GM18520 (cell line): ENCODE data around the gene PMEPA1.

Source experiments
- ATAC-seq: cut with Tn5 transposase; IDR thresholded peaks from one replicate; pipeline ENCODE4 v1.9.1; 2021; ENCODE audit not compliant: unreplicated experiment

The PMEPA1 gene

DNA sequence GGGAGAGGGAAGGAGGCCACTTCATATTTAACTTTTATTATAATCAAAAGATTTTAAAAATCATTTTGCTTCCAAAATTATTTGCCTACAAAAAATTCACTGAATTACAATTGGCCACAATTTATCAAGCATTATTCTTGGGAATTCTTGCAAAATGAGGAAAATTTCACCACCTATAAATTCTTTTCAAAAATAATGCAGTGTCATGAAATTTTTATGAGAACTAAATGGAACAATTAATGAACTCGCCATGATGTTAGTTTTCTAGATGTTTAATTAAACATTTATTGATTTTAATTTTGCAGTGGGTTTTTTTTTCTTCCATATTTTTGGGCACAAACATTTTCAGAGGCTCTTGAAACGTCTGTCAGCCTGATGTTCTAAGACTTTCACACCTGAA, 83.8 kb downstream of the PMEPA1 start:
- no peak for ATAC-seq

DNA sequence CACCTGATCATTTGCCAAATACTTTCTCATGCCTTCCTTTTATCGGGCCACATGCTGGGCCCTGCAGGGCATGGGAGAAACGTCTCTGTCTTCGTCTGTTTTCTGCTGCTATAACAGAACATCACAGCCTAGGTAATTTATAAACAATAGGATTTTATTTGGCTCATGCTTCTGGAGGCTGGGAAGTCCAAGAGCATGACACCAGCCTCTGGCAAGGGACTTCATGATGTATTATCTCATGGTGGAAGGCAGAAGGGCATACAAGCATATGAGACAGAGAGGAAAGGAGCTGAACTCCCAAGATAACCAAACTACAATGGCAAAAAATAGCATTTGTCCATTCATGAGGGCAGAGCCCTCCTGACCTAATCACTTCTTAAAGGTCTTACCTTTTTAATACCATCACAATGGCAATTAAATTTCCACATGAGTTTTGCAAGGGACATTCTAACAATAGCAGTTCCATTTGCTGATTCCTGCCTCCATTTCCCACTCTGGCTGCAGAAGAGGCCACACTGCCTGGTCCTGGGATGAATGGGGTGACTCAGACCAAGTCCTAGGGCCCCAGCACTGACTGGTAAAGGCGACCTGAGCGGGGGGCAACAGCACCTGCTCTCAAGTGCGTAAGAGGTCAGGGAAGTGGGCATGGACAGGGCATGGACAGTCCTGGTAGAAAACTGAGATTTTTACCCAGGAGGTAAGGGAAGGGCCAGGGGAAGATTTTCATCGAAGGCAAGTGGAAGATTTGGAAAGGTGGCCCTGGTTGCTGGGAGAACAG, 84.4 kb downstream of the PMEPA1 start:
- ATAC-seq, result no peak

GRCh38 chr20:57624124-57624523, 85.7 kb downstream of the PMEPA1 start:
- no peak for ATAC-seq

DNA sequence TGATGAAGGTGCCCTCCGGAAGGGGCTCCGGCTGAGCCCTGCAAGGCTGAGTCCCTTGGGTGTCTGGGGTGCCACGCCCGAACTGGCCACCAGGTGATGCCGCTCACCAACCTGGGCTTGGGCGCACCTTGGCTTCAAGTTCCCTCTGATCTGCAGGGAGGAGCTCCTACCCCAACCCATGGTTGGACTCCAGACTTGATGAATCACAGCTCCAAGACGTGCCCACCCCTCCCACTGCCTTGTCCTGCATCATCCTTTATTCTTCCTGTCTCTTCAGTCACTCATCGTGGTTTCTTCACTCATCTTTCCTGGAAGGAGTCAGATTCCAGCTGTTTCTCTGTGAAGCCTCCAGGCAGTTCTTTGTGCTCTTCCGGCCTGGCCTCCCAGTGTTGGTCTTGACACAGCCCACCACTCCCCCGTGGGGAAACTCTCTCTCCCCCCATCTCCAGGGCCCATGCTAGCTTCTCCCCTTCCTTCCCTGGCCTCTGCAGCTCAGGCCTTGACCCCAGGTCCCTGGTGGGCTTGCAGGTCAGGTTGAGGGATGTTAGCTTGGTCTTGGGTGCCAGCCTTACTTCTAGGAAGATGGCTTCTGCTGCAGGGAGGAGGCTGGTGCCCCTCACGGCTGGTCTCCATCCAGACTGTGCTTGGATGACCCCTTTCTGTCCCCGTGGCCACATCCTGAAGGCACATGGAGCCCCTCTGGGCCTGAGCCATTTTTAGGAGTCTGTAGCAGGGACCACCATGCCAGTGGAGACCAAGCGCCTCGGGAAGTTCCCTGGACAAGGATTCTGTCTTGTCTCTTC, 87.0 kb downstream of the PMEPA1 start:
- ATAC-seq, result no peak

DNA sequence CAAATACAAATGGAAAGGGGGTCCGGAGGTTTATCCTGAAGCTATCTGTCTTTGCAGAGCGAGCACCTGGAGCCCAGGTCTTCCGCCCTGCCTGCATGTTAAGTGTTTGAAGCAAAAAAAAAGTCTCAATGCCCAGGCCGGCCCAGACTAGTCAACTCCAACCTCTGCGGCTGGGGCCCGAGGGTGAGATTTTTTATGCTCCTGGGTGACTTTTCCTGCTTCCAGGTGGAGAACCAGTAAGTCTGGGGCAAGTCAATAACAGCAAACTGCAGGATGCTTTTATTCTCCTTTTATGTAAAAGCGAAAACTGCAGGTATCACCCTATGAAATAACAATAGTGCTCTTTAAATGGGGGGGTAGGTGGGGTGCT, 87.6 kb downstream of the PMEPA1 start:
- ATAC-seq, result no peak

- ATAC-seq, result no peak
Measured at GRCh38 chr20:57621421-57622200, 88.2 kb downstream of the PMEPA1 start.

DNA sequence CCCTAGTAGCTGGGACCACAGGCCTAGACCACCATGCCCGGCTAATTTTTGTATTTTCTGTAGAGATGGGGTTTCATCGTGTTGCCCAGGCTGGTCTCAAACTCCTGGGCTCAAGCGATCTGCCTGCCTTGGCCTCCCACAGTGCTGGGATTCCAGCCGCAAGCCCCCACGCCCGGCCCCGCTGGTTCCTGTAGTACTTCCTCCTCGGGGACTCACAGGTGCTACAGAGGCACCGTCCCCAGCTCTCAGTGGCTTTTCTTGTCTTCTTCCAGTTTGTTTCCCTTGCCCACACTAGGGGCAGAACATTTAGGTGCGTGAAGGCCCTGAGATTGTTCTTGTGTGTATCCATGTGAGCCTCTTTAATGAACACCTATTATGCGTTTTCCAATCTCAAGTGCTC, 88.8 kb downstream of the PMEPA1 start:
- no peak for ATAC-seq

DNA sequence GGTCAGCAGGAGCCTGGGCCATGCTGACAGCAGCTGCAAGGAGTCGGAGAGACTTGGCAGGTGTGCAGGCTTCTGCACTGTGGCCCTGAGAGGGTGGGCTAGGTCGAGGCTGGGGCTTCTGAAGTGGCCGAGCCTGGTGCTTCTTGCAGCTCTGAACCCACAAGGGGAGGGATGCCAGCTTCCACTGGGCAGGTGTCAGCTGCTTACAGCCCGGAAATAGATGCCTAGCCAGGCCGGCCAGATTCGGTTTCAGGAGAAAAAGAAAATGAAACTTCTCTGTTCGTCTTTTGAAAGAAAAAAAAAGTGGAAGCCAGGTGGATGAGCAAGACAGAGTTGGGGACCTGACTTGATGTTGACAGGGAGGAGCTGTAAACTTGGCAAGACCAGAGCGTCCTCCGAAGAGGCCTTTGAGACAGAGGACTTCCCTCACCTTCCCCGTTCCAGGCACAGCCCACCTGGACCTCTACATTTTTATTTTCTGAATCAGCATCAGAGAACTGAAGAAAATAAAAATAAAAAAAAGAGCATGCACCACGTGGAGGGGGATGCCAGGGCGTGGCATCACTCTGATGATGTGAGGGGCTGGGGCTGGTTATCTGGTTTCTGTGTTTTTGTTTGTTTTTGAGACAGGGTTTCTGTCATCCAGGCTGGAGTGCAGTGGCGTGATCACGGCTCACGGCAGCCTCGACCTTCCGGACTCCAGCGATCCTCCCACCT, 89.4 kb downstream of the PMEPA1 start, which contains the start of gene ZBP1:
TSS of gene ZBP1 (minus strand) at position 153 of the 717 bp plus-strand sequence. CDS start at position 22, 131 bp downstream.
- peak; percentile 40 for ATAC-seq

DNA sequence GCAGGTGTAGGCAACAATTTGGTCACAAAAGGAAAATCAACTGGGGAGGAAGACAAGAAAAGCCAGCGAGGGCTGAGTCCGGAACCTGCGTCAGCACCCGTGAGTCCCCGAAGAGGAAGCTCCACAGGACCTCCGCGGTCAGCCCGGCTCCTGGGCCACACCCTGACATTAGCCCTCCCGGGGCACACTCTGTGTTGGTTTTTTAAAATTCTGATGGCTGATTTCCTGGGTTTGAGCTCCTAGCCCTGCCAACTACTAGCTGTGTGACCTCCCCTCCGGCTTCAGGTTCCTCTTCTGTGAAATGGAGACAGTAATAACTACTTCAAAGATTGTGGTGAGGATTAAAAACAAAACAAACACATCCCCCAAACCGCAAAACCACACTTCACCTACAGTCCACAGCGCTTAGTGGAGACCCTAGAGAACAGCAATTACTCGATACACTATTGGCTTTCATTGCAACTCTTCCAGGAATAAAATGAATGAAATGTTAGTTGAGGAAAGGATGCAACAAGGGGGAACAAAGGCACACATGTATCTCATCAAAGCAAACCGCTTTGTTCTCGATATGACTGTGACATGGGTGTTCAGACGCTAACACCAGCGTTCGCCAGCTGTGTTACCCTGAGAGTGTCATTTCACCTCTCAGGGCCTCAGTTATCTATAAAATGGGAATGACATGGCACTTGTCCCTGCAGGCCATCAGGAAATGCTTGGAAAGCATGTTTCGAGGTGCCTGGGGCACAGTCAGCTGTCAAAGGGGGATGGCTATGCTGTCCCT, 90.6 kb downstream of the PMEPA1 start:
- peak; percentile 42 for ATAC-seq

DNA sequence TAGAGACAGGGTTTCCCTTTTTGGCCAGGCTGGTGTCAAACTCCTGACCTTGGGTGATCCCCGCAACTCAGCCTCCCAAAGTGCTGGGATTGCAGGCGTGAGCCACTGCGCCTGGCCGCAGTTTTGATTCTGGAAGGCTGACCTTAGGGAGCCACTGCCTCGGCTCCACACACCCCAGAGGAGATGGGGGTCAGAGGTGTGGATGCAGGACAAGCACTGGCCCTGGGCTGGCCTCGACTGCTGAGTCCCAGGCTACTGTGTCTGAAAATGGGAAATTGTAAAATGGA, 91.1 kb downstream of the PMEPA1 start:
- no peak for ATAC-seq

- no peak for ATAC-seq
Measured at GRCh38 chr20:57618091-57618763, 91.6 kb downstream of the PMEPA1 start.

DNA sequence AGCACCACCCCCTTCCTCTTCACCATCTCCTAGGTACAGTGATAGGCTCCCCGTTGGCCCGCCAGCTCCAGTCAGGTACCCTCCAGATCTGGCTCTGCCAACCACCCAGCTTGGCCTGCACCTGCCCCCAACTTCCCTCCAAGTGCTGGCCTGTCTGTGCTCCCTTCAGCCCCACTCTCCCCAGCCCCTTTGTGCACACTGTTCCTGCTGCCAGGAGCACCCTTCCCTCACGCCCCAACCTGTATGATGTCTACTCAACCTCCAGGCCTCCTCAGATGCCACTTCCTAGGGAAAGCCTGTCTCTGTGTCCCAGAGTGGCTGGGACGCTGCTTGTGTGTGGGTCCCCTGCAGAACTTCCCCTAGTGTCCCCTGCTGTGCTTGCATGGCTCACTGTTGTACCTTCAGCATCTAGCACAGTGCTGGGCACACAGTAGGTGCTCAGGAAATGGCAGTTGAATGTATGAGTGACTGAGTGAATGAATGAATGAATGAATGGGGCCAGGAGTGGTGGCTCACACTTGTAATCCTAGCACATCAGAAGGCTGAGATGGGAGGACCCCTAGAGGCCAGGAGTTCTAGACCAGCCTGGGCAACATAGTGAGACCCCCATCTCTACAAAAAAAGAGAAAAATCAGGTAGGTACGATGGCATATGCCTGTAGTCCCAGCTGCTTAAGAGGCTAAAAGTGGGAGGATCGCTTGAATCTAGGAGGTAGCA, 92.6 kb downstream of the PMEPA1 start:
- no peak for ATAC-seq

DNA sequence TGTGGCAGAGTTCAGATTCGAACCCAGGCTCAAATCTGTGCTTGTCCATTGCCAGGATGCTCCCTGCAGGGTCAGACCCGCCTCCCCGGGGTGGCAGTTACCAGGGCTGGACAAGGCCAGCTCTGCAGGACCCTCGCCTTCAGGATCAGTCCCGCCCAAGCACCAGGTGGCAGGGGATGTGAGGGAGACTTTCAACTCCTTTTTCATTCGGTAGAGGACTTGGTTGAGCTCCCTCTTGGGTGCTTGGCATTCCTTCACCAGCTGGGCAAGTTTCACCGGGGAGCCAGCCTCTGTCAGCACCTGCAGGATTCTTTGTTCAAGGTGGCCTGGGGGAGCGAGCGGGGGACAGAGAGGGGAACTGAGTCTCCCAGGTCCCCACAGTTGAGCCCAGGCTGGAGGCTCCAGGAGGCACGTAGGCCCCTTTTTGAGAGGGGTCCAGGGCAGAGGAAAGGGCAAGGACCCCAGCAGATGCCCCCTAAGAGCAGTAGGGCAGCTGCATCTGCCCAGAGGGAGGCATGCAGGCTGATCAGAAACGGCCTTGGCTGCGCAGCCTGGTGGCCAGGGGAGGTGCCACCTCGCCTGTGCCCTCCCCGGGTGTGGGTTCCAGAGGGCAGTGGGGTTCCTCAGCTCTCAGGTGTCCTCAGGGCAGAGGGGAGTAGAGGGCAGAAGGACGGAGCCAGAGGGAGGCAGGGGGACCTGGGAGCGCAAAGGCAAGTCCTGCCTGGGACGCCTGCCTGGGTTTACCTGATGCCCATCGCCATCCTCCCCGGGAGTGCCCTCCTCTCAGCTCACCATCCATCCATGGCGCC, 93.5 kb downstream of the PMEPA1 start:
- no peak for ATAC-seq

GRCh38 chr20:57615445-57615811, 94.4 kb downstream of the PMEPA1 start:
- ATAC-seq, result no peak

GRCh38 chr20:57614490-57615444, 95.0 kb downstream of the PMEPA1 start:
- ATAC-seq, result no peak

- no peak for ATAC-seq
Measured at GRCh38 chr20:57613481-57613921, 96.3 kb downstream of the PMEPA1 start.

- no peak for ATAC-seq
Measured at GRCh38 chr20:57612916-57613315, 96.9 kb downstream of the PMEPA1 start.
